ENCODE results near the gene VMO1.

The VMO1 gene

DNA sequence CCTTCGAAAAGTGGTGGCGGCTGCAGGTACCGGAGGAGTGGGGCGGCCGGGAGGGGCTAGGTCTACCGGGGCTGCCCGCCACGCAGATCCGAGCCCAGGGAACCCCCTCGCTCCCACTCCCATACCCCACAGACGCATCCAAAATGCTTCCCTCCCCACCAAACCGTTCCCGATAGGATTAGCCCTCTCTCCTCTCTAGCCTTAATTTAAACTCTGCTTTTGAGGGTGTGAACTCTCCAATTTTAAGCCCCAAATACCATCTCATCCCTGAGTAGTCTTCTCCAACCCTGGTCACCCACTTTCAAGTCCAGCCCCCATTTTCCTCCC lies 46.2 kb downstream of the VMO1 start:
- Histone ChIP-seq H2AK5ac (ENCODE audit: low read length) (no peak overlapping the region), H3K4me3 (ENCODE audit: low read depth, low read length) (peak overlapping the region; percentile 61), H4K12ac (ENCODE audit: low read depth, low read length) (no peak overlapping the region), H2BK5ac (ENCODE audit: low read depth, low read length, poor library complexity) (no peak overlapping the region), H4K91ac (ENCODE audit: low read depth, low read length) (no peak overlapping the region), H3K18ac (ENCODE audit: low read length) (no peak overlapping the region), H3K23ac (ENCODE audit: low read length) (no peak overlapping the region), H3K9ac (ENCODE audit: low read length) (no peak overlapping the region), H3K36me3 (ENCODE audit: control insufficient read depth in 1 of 2, insufficient read depth in 2 of 2, low read length in 2 of 2) (no peaks in the 10 kb centered on the region), H2BK120ac (ENCODE audit: insufficient read depth, low read length, poor library complexity) (no peak overlapping the region), H3K4ac (ENCODE audit: low read depth, low read length) (no peak overlapping the region), H3K9me3 (ENCODE audit: insufficient read depth, low read depth, low read length) (peaks cover 15% of the 10 kb centered on the region), H3K27me3 (ENCODE audit: insufficient read depth, low read length) (peaks cover 38% of the 10 kb centered on the region), H3K4me1 (ENCODE audit: control insufficient read depth in 1 of 2, insufficient read depth in 2 of 2, low read length in 2 of 2) (peaks cover 14 to 16% of the 10 kb centered on the region in 2 experiments), H3K79me2 (ENCODE audit: control insufficient read depth, insufficient read depth, low read length, poor library complexity) (no peaks in the 10 kb centered on the region), H2BK12ac (ENCODE audit: low read length) (no peak overlapping the region), H2AFZ (ENCODE audit: insufficient read depth, low read length, poor library complexity) (peak overlapping the region; percentile 44), H3K79me1 (ENCODE audit: low read length) (no peaks in the 10 kb centered on the region), H3K27ac (ENCODE audit: low read depth, low read length) (no peak overlapping the region), H3K14ac (ENCODE audit: low read length) (no peak overlapping the region), H3K4me2 (ENCODE audit: low read length) (peak overlapping the region; percentile 89), H4K8ac (ENCODE audit: low read depth, low read length) (no peak overlapping the region)
- WGBS (ENCODE audit: extremely low coverage, insufficient coverage, insufficient read length), result no CpG with 5 or more reads among the region's 13 CpGs
- DNase-seq, result no peak

DNA sequence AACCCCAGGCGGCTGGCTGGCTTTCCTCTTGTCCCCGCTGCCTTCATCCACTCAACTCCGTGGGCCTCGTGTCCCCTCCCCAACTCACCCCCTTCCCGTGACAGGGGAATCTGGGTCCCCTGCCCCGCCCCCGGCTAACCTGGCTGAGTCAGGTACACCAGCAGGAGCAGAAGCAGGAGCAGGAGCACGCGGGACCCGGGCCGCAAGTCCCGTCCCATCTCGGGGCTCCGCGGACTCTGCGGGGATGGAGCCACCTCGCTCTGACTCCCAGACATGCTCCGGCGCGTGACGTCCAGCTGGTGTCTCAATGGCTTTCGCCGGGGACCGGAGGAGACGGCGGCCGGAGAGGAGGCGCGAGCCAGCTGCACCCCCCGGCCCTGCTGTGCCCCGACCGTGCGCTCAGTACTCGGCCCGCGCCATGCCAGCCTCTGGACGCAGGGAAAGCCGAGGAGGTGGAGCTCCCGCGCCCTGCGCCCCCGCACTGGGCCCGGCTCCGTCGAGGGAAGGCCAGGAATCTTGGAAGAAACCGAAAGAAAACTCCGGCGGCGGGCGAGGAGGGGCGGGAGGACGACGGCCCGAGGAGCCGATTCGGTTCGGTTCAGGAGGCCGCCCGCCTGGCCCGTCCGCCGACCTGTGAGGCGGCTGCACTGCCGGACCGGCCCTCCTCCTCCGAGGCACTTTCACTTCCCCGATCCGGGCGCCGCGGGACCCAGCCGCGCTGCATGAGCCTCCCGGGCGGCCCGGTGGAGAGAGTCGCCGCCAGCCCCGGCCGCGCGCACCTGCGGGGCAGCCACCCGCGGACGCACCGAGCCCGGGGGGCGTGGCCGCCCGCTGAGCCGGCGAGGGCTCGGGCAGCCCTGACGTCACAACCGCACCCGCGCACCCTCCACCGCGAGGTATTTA lies 46.8 kb downstream of the VMO1 start, which contains the start of the genes CXCL16 and ZMYND15:
CXCL16 (minus strand) TSS at position 807 of the 903 bp plus-strand sequence; CDS start at position 218, 589 bp downstream.
ZMYND15 (plus strand) TSS at position 712 of the 903 bp plus-strand sequence. CDS start 716 bp downstream, outside the sequence.
- Histone ChIP-seq H3K4me2 (ENCODE audit: low read length) (peak within 1 kb of the TSS; percentile 89), H3K79me1 (ENCODE audit: low read length) (no peaks in the 10 kb centered on the region), H3K4me1 (ENCODE audit: control insufficient read depth in 1 of 2, insufficient read depth in 2 of 2, low read length in 2 of 2) (peaks cover 14 to 16% of the 10 kb centered on the region in 2 experiments), H3K36me3 (ENCODE audit: control insufficient read depth in 1 of 2, insufficient read depth in 2 of 2, low read length in 2 of 2) (no peaks in the 10 kb centered on the region), H3K27ac (ENCODE audit: low read depth, low read length) (no peak within 1 kb of the TSS), H2BK12ac (ENCODE audit: low read length) (no peak within 1 kb of the TSS), H4K8ac (ENCODE audit: low read depth, low read length) (no peak within 1 kb of the TSS), H4K12ac (ENCODE audit: low read depth, low read length) (no peak within 1 kb of the TSS), H3K4ac (ENCODE audit: low read depth, low read length) (no peak within 1 kb of the TSS), H2AFZ (ENCODE audit: insufficient read depth, low read length, poor library complexity) (peak within 1 kb of the TSS; percentile 44), H3K9me3 (ENCODE audit: insufficient read depth, low read depth, low read length) (peaks cover 15% of the 10 kb centered on the region), H2BK5ac (ENCODE audit: low read depth, low read length, poor library complexity) (no peak within 1 kb of the TSS), H4K91ac (ENCODE audit: low read depth, low read length) (no peak within 1 kb of the TSS), H3K14ac (ENCODE audit: low read length) (no peak within 1 kb of the TSS), H3K4me3 (ENCODE audit: low read depth, low read length) (peak within 1 kb of the TSS; percentile 61), H2AK5ac (ENCODE audit: low read length) (no peak within 1 kb of the TSS), H2BK120ac (ENCODE audit: insufficient read depth, low read length, poor library complexity) (no peak within 1 kb of the TSS), H3K23ac (ENCODE audit: low read length) (peak within 1 kb of the TSS; percentile 76), H3K27me3 (ENCODE audit: insufficient read depth, low read length) (peaks cover 36% of the 10 kb centered on the region), H3K79me2 (ENCODE audit: control insufficient read depth, insufficient read depth, low read length, poor library complexity) (no peaks in the 10 kb centered on the region), H3K18ac (ENCODE audit: low read length) (no peak within 1 kb of the TSS), H3K9ac (ENCODE audit: low read length) (peak within 1 kb of the TSS; percentile 27)
- WGBS (ENCODE audit: extremely low coverage, insufficient coverage, insufficient read length), result no CpG with 5 or more reads among the region's 100 CpGs
- peak in 1 of 2 donors; percentile 57 for DNase-seq

DNA sequence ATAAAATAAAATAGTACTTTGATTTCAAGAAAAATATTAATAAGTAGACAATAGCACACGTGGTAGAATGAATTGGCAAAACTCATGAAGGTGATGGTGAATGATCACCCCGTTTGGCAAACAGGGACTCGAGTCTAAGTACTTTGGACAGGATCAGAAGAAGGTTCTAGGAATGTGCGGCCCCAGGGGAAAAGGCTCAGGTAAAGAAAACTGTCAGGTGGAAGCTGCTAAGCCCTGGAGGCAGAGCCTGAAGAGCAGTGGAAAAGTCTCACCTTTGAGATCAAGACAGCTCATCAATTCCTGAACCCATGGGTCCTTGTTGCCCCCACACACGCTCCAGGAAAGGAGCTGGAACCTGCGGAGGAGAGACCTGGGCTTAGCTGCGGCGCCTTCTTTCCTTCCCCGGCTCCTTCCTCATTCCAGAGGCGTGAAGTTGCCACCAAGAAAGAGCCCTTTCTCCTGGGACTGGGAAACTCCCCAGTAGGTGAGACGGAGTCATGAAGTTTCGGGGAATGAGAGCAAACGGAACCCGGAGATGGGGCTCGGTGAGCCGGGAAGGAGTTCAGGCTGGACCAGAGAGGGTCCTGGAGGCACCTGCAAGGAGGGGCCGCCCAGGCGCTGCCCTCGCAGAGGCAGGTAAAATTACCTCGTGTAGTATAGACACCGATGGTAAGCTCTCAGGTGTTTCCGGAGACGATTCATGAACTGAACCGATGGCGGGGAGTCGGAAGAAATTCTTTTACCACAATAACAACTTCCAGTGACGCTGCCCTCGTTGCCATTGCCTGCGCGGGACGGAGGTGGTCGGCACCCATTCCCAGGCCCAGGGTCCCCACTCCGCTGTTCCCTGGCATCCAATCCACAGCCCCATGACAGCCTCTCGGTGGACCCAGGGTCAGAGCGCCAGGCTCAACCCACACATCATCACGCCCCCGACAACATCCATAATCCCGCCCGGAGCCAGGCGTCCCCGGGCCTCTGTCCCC lies 47.7 kb downstream of the VMO1 start:
- Histone ChIP-seq H3K36me3 (ENCODE audit: control insufficient read depth in 1 of 2, insufficient read depth in 2 of 2, low read length in 2 of 2) (no peaks in the 10 kb centered on the region), H2BK120ac (ENCODE audit: insufficient read depth, low read length, poor library complexity) (no peak overlapping the region), H3K4me2 (ENCODE audit: low read length) (peak overlapping the region; percentile 89), H2BK12ac (ENCODE audit: low read length) (no peak overlapping the region), H3K27ac (ENCODE audit: low read depth, low read length) (no peak overlapping the region), H2AFZ (ENCODE audit: insufficient read depth, low read length, poor library complexity) (no peak overlapping the region), H2AK5ac (ENCODE audit: low read length) (no peak overlapping the region), H3K14ac (ENCODE audit: low read length) (no peak overlapping the region), H4K8ac (ENCODE audit: low read depth, low read length) (no peak overlapping the region), H3K79me2 (ENCODE audit: control insufficient read depth, insufficient read depth, low read length, poor library complexity) (no peaks in the 10 kb centered on the region), H3K9ac (ENCODE audit: low read length) (no peak overlapping the region), H3K27me3 (ENCODE audit: insufficient read depth, low read length) (peaks cover 36% of the 10 kb centered on the region), H3K18ac (ENCODE audit: low read length) (no peak overlapping the region), H3K23ac (ENCODE audit: low read length) (no peak overlapping the region), H4K91ac (ENCODE audit: low read depth, low read length) (no peak overlapping the region), H3K4me3 (ENCODE audit: low read depth, low read length) (peak overlapping the region; percentile 30), H2BK5ac (ENCODE audit: low read depth, low read length, poor library complexity) (no peak overlapping the region), H3K4ac (ENCODE audit: low read depth, low read length) (no peak overlapping the region), H3K9me3 (ENCODE audit: insufficient read depth, low read depth, low read length) (peaks cover 15% of the 10 kb centered on the region), H4K12ac (ENCODE audit: low read depth, low read length) (no peak overlapping the region), H3K79me1 (ENCODE audit: low read length) (no peaks in the 10 kb centered on the region), H3K4me1 (ENCODE audit: control insufficient read depth in 1 of 2, insufficient read depth in 2 of 2, low read length in 2 of 2) (peaks cover 14 to 16% of the 10 kb centered on the region in 2 experiments)
- peak; percentile 28 to 49 for DNase-seq
- WGBS (ENCODE audit: extremely low coverage, insufficient coverage, insufficient read length), result no CpG with 5 or more reads among the region's 41 CpGs

Data from trophoblast cell (in vitro differentiated cells and primary cell).